Peyer's patch (tissue), 4 donors: ENCODE results near the gene SMTN. TPM values are rescaled to one million over a fixed set of nuclear protein-coding genes. Genes with fewer than 3 reads are reported as not detected.
A peak's percentile ranks its signal among the peaks of the same experiment; 100 is the strongest.

ENCODE experiments used
- DNase-seq, 3 donors: peaks; one replicate each; pipeline ENCODE4 v3.0.0-alpha.2; 2017 to 2019
- H3K27ac ChIP-seq, 4 donors: fragments of 200-600 bp; sonication (generic); one replicate each; pipeline ENCODE4 v1.5.1; 2016 to 2019
- H3K27me3 ChIP-seq, 2 donors: fragments of 200-600 bp; sonication (generic); one replicate each; pipeline ENCODE4 v1.5.1; 2019
- H3K36me3 ChIP-seq, 3 donors: fragments of 200-600 bp; sonication (generic); one replicate each; pipeline ENCODE4 v1.5.1; 2016 to 2019
- H3K4me1 ChIP-seq, 4 donors: fragments of 200-600 bp; sonication (generic); one replicate each; pipeline ENCODE4 v1.5.1; 2016 to 2019
- H3K4me3 ChIP-seq, 4 donors: fragments of 200-600 bp; sonication (generic); 1 replicate in 3 of 4; 2 replicates in 1 of 4; pipeline ENCODE4 v1.5.1; 2016 to 2019; ENCODE audit warnings: mild to moderate bottlenecking in 1 of 4
- H3K9me3 ChIP-seq, 4 donors: fragments of 200-600 bp; sonication (generic); one replicate each; pipeline ENCODE4 v1.5.1; 2016 to 2019; ENCODE audit warnings: mild to moderate bottlenecking in 1 of 4
- CTCF ChIP-seq, 6 experiments: fragments of 450-650 bp in 4 of 6; fragments of 200-600 bp in 2 of 6; sonication (generic) in 1 of 6; IDR thresholded peaks; one replicate each; pipeline ENCODE4 v1.5.1; 2017 to 2019; ENCODE audit warnings: antibody characterized with exemption in 6 of 6, mild to moderate bottlenecking in 3 of 6, moderate library complexity in 1 of 6
- POLR2A ChIP-seq, 2 donors: fragments of 450-650 bp; IDR thresholded peaks; one replicate each; pipeline ENCODE4 v1.5.1; 2017; ENCODE audit warnings: antibody characterized with exemption in 2 of 2, mild to moderate bottlenecking in 2 of 2, moderate library complexity in 2 of 2
- total RNA-seq, 4 donors: library from RNA; depleted of rRNA; stranded (reverse); fragments of >200 nt; gene quantifications; one replicate each; pipeline ENCODE4 v1.1.0, GENCODE V29; 2016

SMTN gene
- total RNA-seq, 4 donors from 2014 or later: 23.1 to 124 (median 75.9) TPM

GRCh38 chr22:31103899-31104694 lies 23.0 kb downstream of the SMTN start:
- Histone ChIP-seq H3K36me3 (peaks cover 0 to 38% (median 0%) of the 10 kb centered on the region in 3 donors), H3K4me3 (no peak overlapping the region), H3K27ac (peak overlapping the region in 3 of 4 donors; percentile 87 to 92 (median 88)), H3K4me1 (peaks cover 0 to 13% (median 0%) of the 10 kb centered on the region in 4 donors), H3K27me3 (no peaks in the 10 kb centered on the region), H3K9me3 (no peaks in the 10 kb centered on the region)
- TF ChIP-seq POLR2A (IDR thresholded peaks at IDR 0.05): no peak
- no peak for TF ChIP-seq CTCF (IDR thresholded peaks at IDR 0.05)
- peak in 1 of 3 donors; percentile 45 for DNase-seq

GRCh38 chr22:31104869-31105268 lies 23.8 kb downstream of the SMTN start:
- peak in 1 of 3 donors; percentile 43 for DNase-seq
- peak overlapping the region; percentile 87 to 92 (median 88) for H3K27ac ChIP-seq
- H3K27me3 ChIP-seq: no peaks in the 10 kb centered on the region
- H3K4me3 ChIP-seq: peak overlapping the region in 1 of 4 donors; percentile 67
- H3K9me3 ChIP-seq: no peaks in the 10 kb centered on the region
- TF ChIP-seq POLR2A (IDR thresholded peaks at IDR 0.05): no peak
- TF ChIP-seq CTCF (IDR thresholded peaks at IDR 0.05): peak in 1 of 6 experiments; percentile 25
- peaks cover 0 to 13% (median 0%) of the 10 kb centered on the region in 4 donors for H3K4me1 ChIP-seq
- H3K36me3 ChIP-seq: peaks cover 0 to 30% (median 0%) of the 10 kb centered on the region in 3 donors

GRCh38 chr22:31105282-31105929 lies 24.3 kb downstream of the SMTN start:
- TF ChIP-seq CTCF (IDR thresholded peaks at IDR 0.05) (no peak), POLR2A (IDR thresholded peaks at IDR 0.05) (no peak)
- H3K4me3 ChIP-seq: peak overlapping the region in 1 of 4 donors; percentile 67
- peak overlapping the region; percentile 87 to 92 (median 88) for H3K27ac ChIP-seq
- no peak for DNase-seq
- H3K27me3 ChIP-seq: no peaks in the 10 kb centered on the region
- H3K4me1 ChIP-seq: peaks cover 0 to 13% (median 0%) of the 10 kb centered on the region in 4 donors
- peaks cover 0 to 25% (median 0%) of the 10 kb centered on the region in 3 donors for H3K36me3 ChIP-seq
- no peaks in the 10 kb centered on the region for H3K9me3 ChIP-seq

- DNase-seq: peak in 1 of 3 donors; percentile 55
- peak overlapping the region; percentile 18 to 72 (median 66) for H3K4me3 ChIP-seq
- H3K27me3 ChIP-seq: no peaks in the 10 kb centered on the region
- peaks cover 0 to 18% (median 0%) of the 10 kb centered on the region in 3 donors for H3K36me3 ChIP-seq
- TF ChIP-seq POLR2A (IDR thresholded peaks at IDR 0.05): no peak
- TF ChIP-seq CTCF (IDR thresholded peaks at IDR 0.05): no peak
- H3K27ac ChIP-seq: peak overlapping the region; percentile 87 to 92 (median 88)
- H3K9me3 ChIP-seq: no peaks in the 10 kb centered on the region
- H3K4me1 ChIP-seq: peaks cover 0 to 13% (median 0%) of the 10 kb centered on the region in 4 donors
Measured at GRCh38 chr22:31106001-31106571, 25.0 kb downstream of the SMTN start.

GRCh38 chr22:31106731-31107177 lies 25.6 kb downstream of the SMTN start:
- peak in 1 of 3 donors; percentile 49 for DNase-seq
- peaks cover 0 to 13% (median 0%) of the 10 kb centered on the region in 4 donors for H3K4me1 ChIP-seq

More at GRCh38 chr22:31106731-31107177, 25.6 kb downstream of the SMTN start:
- TF ChIP-seq POLR2A (IDR thresholded peaks at IDR 0.05): no peak
- TF ChIP-seq CTCF (IDR thresholded peaks at IDR 0.05): no peak
- Histone ChIP-seq H3K27me3 (no peaks in the 10 kb centered on the region), H3K9me3 (no peaks in the 10 kb centered on the region), H3K36me3 (peaks cover 0 to 15% (median 0%) of the 10 kb centered on the region in 3 donors), H3K4me3 (peak overlapping the region; percentile 65 to 80 (median 70)), H3K27ac (peak overlapping the region; percentile 87 to 92 (median 88))
